OCI-LY1 (cell line): ENCODE results near the gene CTNND2.
A peak's percentile ranks its signal among the peaks of the same experiment; 100 is the strongest.

Experiments used
- H2AFZ ChIP-seq: fragments of 200-600 bp; sonication (generic), shearing (Covaris generic); 2 replicates; pipeline ENCODE4 v1.6.0; 2014; ENCODE audit warnings: antibody characterized with exemption, mild to moderate bottlenecking, low read length
- H3F3A ChIP-seq: fragments of 200-600 bp; sonication (generic), shearing (Covaris generic); 2 replicates; pipeline ENCODE4 v1.6.0; 2014; ENCODE audit warnings: mild to moderate bottlenecking, antibody characterized with exemption, low read length, moderate library complexity; ENCODE audit not compliant: insufficient read depth
- H3K27ac ChIP-seq: fragments of 200-600 bp; sonication (generic); 2 replicates; pipeline ENCODE4 v1.5.1; 2014; ENCODE audit warnings: low read length, mixed run types, mild to moderate bottlenecking, low read depth; ENCODE audit not compliant: poor library complexity, severe bottlenecking
- H3K27me3 ChIP-seq: fragments of 200-600 bp; sonication (generic); 2 replicates; pipeline ENCODE4 v1.6.0; 2014; ENCODE audit warnings: antibody characterized with exemption, mild to moderate bottlenecking, low read length, moderate library complexity; ENCODE audit not compliant: insufficient read depth
- H3K36me3 ChIP-seq: fragments of 200-600 bp; sonication (generic); 2 replicates; pipeline ENCODE4 v1.6.1; 2014; ENCODE audit warnings: mild to moderate bottlenecking, antibody characterized with exemption, low read length, moderate library complexity, mixed read lengths; ENCODE audit not compliant: insufficient read depth
- H3K4me1 ChIP-seq: fragments of 200-600 bp; sonication (generic); 2 replicates; pipeline ENCODE4 v1.5.1; 2014; ENCODE audit warnings: mild to moderate bottlenecking, low read length, moderate library complexity; ENCODE audit not compliant: insufficient read depth, severe bottlenecking
- H3K4me2 ChIP-seq: fragments of 200-600 bp; sonication (generic), shearing (Covaris generic); 2 replicates; pipeline ENCODE4 v1.6.1; 2014; ENCODE audit warnings: low read length
- H3K4me3 ChIP-seq: fragments of 200-600 bp; sonication (generic); 2 replicates; pipeline ENCODE4 v1.5.1; 2014; ENCODE audit warnings: low read length, low read depth, mild to moderate bottlenecking, mixed read lengths; ENCODE audit not compliant: poor library complexity, severe bottlenecking
- H3K79me2 ChIP-seq: fragments of 200-600 bp; shearing (Covaris generic); 2 replicates; pipeline ENCODE4 v1.6.1; 2016; ENCODE audit warnings: mixed run types, low read length, mixed read lengths; ENCODE audit not compliant: insufficient read depth
- H3K9ac ChIP-seq: fragments of 200-600 bp; sonication (generic), shearing (Covaris generic); 2 replicates; pipeline ENCODE4 v1.6.1; 2014; ENCODE audit warnings: mild to moderate bottlenecking, low read length, mixed read lengths
- H3K9me2 ChIP-seq: fragments of 200-600 bp; sonication (generic), shearing (Covaris generic); 2 replicates; pipeline ENCODE4 v1.6.1; 2014; ENCODE audit warnings: low read depth, mild to moderate bottlenecking, low read length, mixed read lengths
- H3K9me3 ChIP-seq: fragments of 200-600 bp; shearing (Covaris generic); 2 replicates; pipeline ENCODE4 v1.6.1; 2014; ENCODE audit warnings: low read length, mixed read lengths
- H4K20me1 ChIP-seq: fragments of 200-600 bp; sonication (generic), shearing (Covaris generic); 2 replicates; pipeline ENCODE4 v1.6.0; 2016; ENCODE audit warnings: mild to moderate bottlenecking, low read length; ENCODE audit not compliant: insufficient read depth
- CTCF ChIP-seq: fragments of 200-600 bp; sonication (generic), shearing (Covaris generic); IDR thresholded peaks from 2 replicates; pipeline ENCODE4 v1.5.1; 2017; ENCODE audit warnings: mild to moderate bottlenecking, antibody characterized with exemption, low read length, moderate library complexity, mixed read lengths
- EZH2 ChIP-seq: fragments of 200-600 bp; sonication (generic), shearing (Covaris generic); IDR thresholded peaks from 2 replicates; pipeline ENCODE4 v1.8.0; 2017; ENCODE audit warnings: borderline replicate concordance, mixed run types, mild to moderate bottlenecking, antibody characterized with exemption, low read length, moderate library complexity, mixed read lengths

CTNND2 gene

GRCh38 chr5:10987925-10988504, 916.2 kb downstream of the CTNND2 start:
- H3K36me3 ChIP-seq, result no peaks in the 10 kb centered on the region
- no peaks in the 10 kb centered on the region for H3K4me1 ChIP-seq
- TF ChIP-seq EZH2, result no peak
- TF ChIP-seq CTCF, result peak; percentile 95
- no peaks in the 10 kb centered on the region for H3K9me3 ChIP-seq
- H3K79me2 ChIP-seq, result no peaks in the 10 kb centered on the region
- H3K4me2 ChIP-seq, result no peak overlapping the region
- H3K9ac ChIP-seq, result no peak overlapping the region
- no peaks in the 10 kb centered on the region for H3K27me3 ChIP-seq
- H2AFZ ChIP-seq, result no peak overlapping the region
- no peaks in the 10 kb centered on the region for H4K20me1 ChIP-seq
- H3K27ac ChIP-seq, result no peak overlapping the region
- no peaks in the 10 kb centered on the region for H3F3A ChIP-seq
- no peaks in the 10 kb centered on the region for H3K9me2 ChIP-seq
- H3K4me3 ChIP-seq, result no peak overlapping the region

- H3K27ac ChIP-seq, result no peak overlapping the region
- H3K4me1 ChIP-seq, result no peaks in the 10 kb centered on the region
- no peaks in the 10 kb centered on the region for H3K9me2 ChIP-seq
- H3K79me2 ChIP-seq, result no peaks in the 10 kb centered on the region
- H2AFZ ChIP-seq, result no peak overlapping the region
- no peak overlapping the region for H3K9ac ChIP-seq
- H3K9me3 ChIP-seq, result no peaks in the 10 kb centered on the region
- H3K4me2 ChIP-seq, result no peak overlapping the region
- no peaks in the 10 kb centered on the region for H3K27me3 ChIP-seq
- no peaks in the 10 kb centered on the region for H3F3A ChIP-seq
- no peaks in the 10 kb centered on the region for H3K36me3 ChIP-seq
- TF ChIP-seq CTCF (no peak), EZH2 (no peak)
- no peak overlapping the region for H3K4me3 ChIP-seq
- no peaks in the 10 kb centered on the region for H4K20me1 ChIP-seq
These were observed 916.8 kb downstream of the CTNND2 start for GRCh38 chr5:10987276-10987924.

DNA sequence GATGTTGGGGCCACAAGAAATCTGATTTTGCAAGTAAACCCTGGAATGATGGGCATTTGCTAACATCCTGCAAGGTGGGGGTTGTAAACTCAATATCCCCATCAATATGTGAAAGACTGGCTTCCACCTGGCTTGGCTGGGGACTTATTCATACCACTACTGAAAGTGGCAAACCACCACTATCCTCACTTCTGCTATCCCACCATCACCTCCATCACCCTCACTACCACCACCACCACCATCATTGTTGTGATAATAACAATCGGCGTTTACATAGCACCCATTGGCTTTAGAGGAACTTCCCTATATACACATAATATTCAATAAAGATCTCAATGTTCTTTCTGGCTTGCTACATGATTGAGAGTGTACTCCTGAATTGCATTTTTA, 918.5 kb downstream of the CTNND2 start:
- no peak overlapping the region for H3K4me2 ChIP-seq
- H3K9me3 ChIP-seq, result no peaks in the 10 kb centered on the region
- H3K79me2 ChIP-seq, result no peaks in the 10 kb centered on the region
- no peaks in the 10 kb centered on the region for H3K27me3 ChIP-seq
- no peak overlapping the region for H3K4me3 ChIP-seq
- H3K9ac ChIP-seq, result no peak overlapping the region
- no peak for TF ChIP-seq EZH2
- no peak for TF ChIP-seq CTCF
- H3F3A ChIP-seq, result no peaks in the 10 kb centered on the region
- no peaks in the 10 kb centered on the region for H3K36me3 ChIP-seq
- no peak overlapping the region for H2AFZ ChIP-seq
- no peaks in the 10 kb centered on the region for H3K9me2 ChIP-seq
- H3K27ac ChIP-seq, result no peak overlapping the region
- no peaks in the 10 kb centered on the region for H3K4me1 ChIP-seq
- H4K20me1 ChIP-seq, result no peaks in the 10 kb centered on the region
